Testis (tissue), 3 donors: Measurements from ENCODE around the gene SLC6A7. TPM values are rescaled to one million over a fixed set of nuclear protein-coding genes. Genes with fewer than 3 reads are reported as not detected.

Source experiments
- DNase-seq: peaks from one replicate; pipeline ENCODE4 v3.0.0-alpha.2; 2019
- H3K27ac ChIP-seq, 2 donors: fragments of 200-600 bp; sonication (generic); one replicate each; pipeline ENCODE4 v1.5.1; 2019
- H3K27me3 ChIP-seq: fragments of 200-600 bp; sonication (generic); one replicate; pipeline ENCODE4 v1.5.1; 2019
- H3K36me3 ChIP-seq: fragments of 200-600 bp; sonication (generic); one replicate; pipeline ENCODE4 v1.5.1; 2017; ENCODE audit warnings: low read depth; ENCODE audit errors: missing control alignments
- H3K4me1 ChIP-seq: fragments of 200-600 bp; sonication (generic); one replicate; pipeline ENCODE4 v1.5.1; 2019
- H3K4me3 ChIP-seq, 2 donors: fragments of 200-600 bp; sonication (generic); one replicate each; pipeline ENCODE4 v1.5.1; 2017 to 2019
- H3K9me3 ChIP-seq: fragments of 200-600 bp; sonication (generic); one replicate; pipeline ENCODE4 v1.5.1; 2017
- POLR2A ChIP-seq: fragments of 450-650 bp; IDR thresholded peaks from one replicate; pipeline ENCODE4 v1.6.1; 2017; ENCODE audit warnings: antibody characterized with exemption, mild to moderate bottlenecking, moderate library complexity
- WGBS, 2 donors: methylation state at CpG; one replicate each; pipeline ENCODE4 v1.1.5; 2018; 5-methylcytosine and 5-hydroxymethylcytosine counted together
- intact Hi-C: fragments of 100-400 bp; cut with DNase I; formaldehyde crosslinking; loops from one replicate; pipeline ENCODE4 v1.15.1; 2023; ENCODE audit warnings: low total_unique reads
- polyA plus RNA-seq: library from polyadenylated mRNA; stranded (reverse); fragments of 350-450 nt; fragmentation: Illumina TruSeq; extraction: RNeasy Lipid Tissue Mini Kit (QIAGEN cat#74804); gene quantifications from one replicate; pipeline ENCODE4 v1.2.3, GENCODE V29; 2014; ENCODE audit warnings: low read depth, low replicate concordance; ENCODE audit not compliant: insufficient read depth
- total RNA-seq, 2 donors: library from RNA; depleted of rRNA; stranded (reverse); fragments of >200 nt; gene quantifications; one replicate each; pipeline ENCODE4 v1.2.3, GENCODE V29; 2016
- TF ChIP-seq, protein P1 (sequence below), 3 experiments: fragments of 450-650 bp in 2 of 3; fragments of 200-600 bp in 1 of 3; sonication (generic) in 1 of 3; IDR thresholded peaks; one replicate each; pipeline ENCODE4 v1.5.1; 2016 to 2019; ENCODE audit warnings: antibody characterized with exemption in 3 of 3, mild to moderate bottlenecking in 2 of 3, moderate library complexity in 1 of 3

The SLC6A7 gene
- total and polyA plus RNA-seq, 3 donors from 2014 or later, result 0.12 TPM; not detected in 2

DNA sequence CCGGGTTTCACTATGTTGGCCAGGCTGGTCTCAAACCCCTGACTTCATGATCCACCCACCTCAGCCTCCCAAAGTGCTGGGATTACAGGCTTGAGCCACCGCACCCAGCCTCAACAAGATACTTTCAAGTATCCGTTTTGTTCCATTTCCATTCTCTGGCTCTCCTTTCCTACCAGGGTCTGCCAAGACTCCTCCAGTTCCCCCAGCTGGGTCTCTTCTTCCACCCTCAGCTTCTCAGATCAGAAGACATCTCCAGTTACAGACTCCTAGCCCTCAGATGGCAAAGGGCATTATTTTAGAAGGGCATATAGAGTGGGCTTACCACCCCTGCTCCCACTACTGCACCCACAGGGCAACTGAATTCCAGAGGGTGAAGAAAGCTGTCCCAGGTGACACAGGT, 32.7 kb upstream of the SLC6A7 start:
- H3K9me3 ChIP-seq, result no peaks in the 10 kb centered on the region
- no peaks in the 10 kb centered on the region for H3K36me3 ChIP-seq
- no peaks in the 10 kb centered on the region for H3K27me3 ChIP-seq
- no peak overlapping the region for H3K4me3 ChIP-seq
- 49 to 58% methylated on average over 3 of the region's 3 CpGs for WGBS, 2 donors
- peak overlapping the region; percentile 81 to 89 for H3K27ac ChIP-seq
- no peak for DNase-seq
- TF ChIP-seq POLR2A, result no peak
- TF ChIP-seq, protein P1, sequence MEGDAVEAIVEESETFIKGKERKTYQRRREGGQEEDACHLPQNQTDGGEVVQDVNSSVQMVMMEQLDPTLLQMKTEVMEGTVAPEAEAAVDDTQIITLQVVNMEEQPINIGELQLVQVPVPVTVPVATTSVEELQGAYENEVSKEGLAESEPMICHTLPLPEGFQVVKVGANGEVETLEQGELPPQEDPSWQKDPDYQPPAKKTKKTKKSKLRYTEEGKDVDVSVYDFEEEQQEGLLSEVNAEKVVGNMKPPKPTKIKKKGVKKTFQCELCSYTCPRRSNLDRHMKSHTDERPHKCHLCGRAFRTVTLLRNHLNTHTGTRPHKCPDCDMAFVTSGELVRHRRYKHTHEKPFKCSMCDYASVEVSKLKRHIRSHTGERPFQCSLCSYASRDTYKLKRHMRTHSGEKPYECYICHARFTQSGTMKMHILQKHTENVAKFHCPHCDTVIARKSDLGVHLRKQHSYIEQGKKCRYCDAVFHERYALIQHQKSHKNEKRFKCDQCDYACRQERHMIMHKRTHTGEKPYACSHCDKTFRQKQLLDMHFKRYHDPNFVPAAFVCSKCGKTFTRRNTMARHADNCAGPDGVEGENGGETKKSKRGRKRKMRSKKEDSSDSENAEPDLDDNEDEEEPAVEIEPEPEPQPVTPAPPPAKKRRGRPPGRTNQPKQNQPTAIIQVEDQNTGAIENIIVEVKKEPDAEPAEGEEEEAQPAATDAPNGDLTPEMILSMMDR (IDR thresholded peaks at IDR 0.05), result no peak
- intact Hi-C loops, result no loop called here
- peaks cover 29% of the 10 kb centered on the region for H3K4me1 ChIP-seq

DNA sequence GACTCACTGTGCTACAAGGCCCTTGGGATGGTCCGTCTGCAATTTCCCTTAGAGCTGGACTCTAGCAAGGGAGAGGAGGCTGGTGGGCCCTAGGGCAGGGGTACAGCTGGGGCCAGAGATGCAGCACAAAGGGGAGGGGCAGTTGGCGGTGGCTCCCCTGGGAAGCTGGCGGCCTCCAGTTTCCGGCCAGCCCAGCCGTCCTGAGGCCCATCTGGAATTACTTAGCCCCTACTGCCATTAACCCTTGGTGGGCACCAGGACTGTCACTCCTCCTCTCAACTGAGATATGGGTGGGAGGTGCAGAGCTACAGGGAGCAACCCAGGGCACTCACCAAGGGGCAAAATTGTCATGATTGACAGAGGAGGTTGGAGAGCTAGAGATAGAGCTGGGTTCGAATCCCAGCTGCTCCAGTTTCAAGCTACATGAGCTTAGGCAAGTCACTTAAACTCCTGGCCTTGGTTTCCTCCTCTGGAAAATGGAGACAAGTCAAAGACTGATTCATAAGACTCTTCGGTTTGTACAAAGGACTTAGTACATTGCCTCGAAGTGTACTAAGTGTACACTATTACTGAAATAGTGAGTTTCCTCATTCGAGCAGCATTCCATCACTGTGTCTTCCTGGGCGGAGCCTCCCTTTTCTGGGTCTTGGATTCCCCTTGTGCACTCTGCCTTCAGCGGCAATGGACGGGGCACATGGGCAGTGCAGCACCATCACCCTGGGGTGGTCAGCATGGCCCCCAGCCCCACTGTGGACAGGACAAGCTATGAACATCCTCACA, 31.5 kb upstream of the SLC6A7 start:
- no peak for DNase-seq
- intact Hi-C loops, result no loop called here
- Histone ChIP-seq H3K4me3 (no peak overlapping the region), H3K27me3 (no peaks in the 10 kb centered on the region), H3K4me1 (peaks cover 33% of the 10 kb centered on the region), H3K9me3 (no peaks in the 10 kb centered on the region), H3K36me3 (no peaks in the 10 kb centered on the region), H3K27ac (peak overlapping the region in 1 of 2 donors; percentile 81)
- WGBS, 2 donors, result 46 to 64% methylated on average over 11 to 12 of the region's 12 CpGs
- TF ChIP-seq, protein P1 (IDR thresholded peaks at IDR 0.05), result no peak
- no peak for TF ChIP-seq POLR2A

DNA sequence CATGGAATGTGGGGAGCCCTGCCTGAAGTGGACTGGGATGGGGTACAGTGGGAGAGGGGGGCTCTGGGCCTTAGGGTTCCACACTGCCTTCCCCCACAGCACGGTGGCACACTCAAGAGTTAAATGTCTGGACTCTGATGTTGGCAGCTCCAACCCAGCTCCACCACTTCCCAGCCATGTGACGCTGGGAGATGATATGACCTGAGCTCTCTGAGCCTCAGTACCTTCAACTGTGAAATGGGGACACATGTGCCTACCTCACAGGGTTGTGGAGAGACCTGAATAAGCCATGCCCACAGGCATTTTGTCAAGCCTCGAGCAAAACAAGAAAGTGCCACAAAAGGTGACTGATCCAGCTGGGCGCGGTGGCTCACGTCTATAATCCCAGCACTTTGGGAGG, 30.8 kb upstream of the SLC6A7 start:
- no peaks in the 10 kb centered on the region for H3K27me3 ChIP-seq
- H3K4me3 ChIP-seq, result no peak overlapping the region
- no peak for DNase-seq
- TF ChIP-seq, protein P1 (IDR thresholded peaks at IDR 0.05), result no peak
- TF ChIP-seq POLR2A, result no peak
- WGBS, 2 donors, result 77 to 88% methylated on average over 4 to 6 of the region's 6 CpGs
- H3K9me3 ChIP-seq, result no peaks in the 10 kb centered on the region
- H3K36me3 ChIP-seq, result no peaks in the 10 kb centered on the region
- peak overlapping the region in 1 of 2 donors; percentile 81 for H3K27ac ChIP-seq
- peaks cover 40% of the 10 kb centered on the region for H3K4me1 ChIP-seq
- intact Hi-C loops, result no loop called here

DNA sequence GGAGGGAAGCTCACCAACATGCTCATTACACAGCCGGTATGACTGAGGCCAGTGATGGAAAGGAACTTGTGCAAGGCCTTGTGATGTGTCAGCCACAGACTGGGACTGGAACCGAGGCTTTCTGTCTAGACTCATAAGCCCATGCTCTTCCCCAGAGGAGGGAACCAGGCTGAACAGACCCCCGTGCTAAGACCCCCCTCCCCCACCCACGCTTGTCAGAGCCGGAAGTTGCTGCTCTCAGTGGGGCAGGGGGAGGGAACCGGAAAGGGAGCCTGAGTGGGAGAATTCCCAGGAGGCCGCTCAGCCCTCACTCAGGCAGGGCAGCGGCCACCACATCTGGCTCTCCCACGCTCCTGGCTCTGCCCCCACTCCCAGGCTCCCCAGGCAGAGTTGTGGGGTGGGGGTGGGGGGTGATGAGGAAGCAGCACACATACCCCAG, 30.1 kb upstream of the SLC6A7 start:
- Histone ChIP-seq H3K36me3 (no peaks in the 10 kb centered on the region), H3K4me3 (no peak overlapping the region), H3K27me3 (no peaks in the 10 kb centered on the region), H3K4me1 (peaks cover 47% of the 10 kb centered on the region), H3K27ac (peak overlapping the region in 1 of 2 donors; percentile 81), H3K9me3 (no peaks in the 10 kb centered on the region)
- DNase-seq, result no peak
- no peak for TF ChIP-seq POLR2A
- TF ChIP-seq, protein P1 (IDR thresholded peaks at IDR 0.05), result no peak
- intact Hi-C loops, result loop anchor here (2.0 kb wide), 1 partner anchor 53 kb away; no protein-coding TSS in a partner anchor
- WGBS, 2 donors, result 31 to 52% methylated on average over 2 to 8 of the region's 9 CpGs
